Adrenal gland (tissue), 12 donors: ENCODE results near the gene TEX264. TPM values are rescaled to one million over a fixed set of nuclear protein-coding genes. Genes with fewer than 3 reads are reported as not detected.

Source experiments
- DNase-seq, 7 donors: peaks; one replicate each; pipeline ENCODE4 v3.0.0-alpha.2; 2019 to 2020
- H3K27ac ChIP-seq, 5 donors: fragments of 200-600 bp; sonication (generic) in 4 of 5; 1 replicate in 3 of 5; 2 replicates in 2 of 5; pipeline versions ENCODE4 v1.5.1 to v1.8.0; 2016 to 2020; ENCODE audit warnings: mild to moderate bottlenecking in 1 of 5
- H3K27me3 ChIP-seq: fragments of 200-600 bp; 2 replicates; pipeline ENCODE4 v1.8.0; 2021
- H3K36me3 ChIP-seq, 2 donors: fragments of 200-600 bp; replicated peaks in 1 of 2; 1 replicate in 1 of 2; 2 replicates in 1 of 2; pipeline versions ENCODE4 v1.5.1 to v1.8.0; 2018 to 2022
- H3K4me1 ChIP-seq, 2 donors: fragments of 200-600 bp; replicated peaks in 1 of 2; 1 replicate in 1 of 2; 2 replicates in 1 of 2; pipeline versions ENCODE4 v1.5.1 to v1.8.0; 2018 to 2021
- H3K4me3 ChIP-seq, 4 donors: fragments of 200-600 bp; sonication (generic) in 3 of 4; one replicate each; pipeline ENCODE4 v1.5.1; 2016 to 2018
- H3K9me3 ChIP-seq, 3 donors: fragments of 200-600 bp; sonication (generic) in 1 of 3; replicated peaks in 1 of 3; 1 replicate in 2 of 3; 2 replicates in 1 of 3; pipeline versions ENCODE4 v1.5.1 to v1.8.0; 2016 to 2021
- CTCF ChIP-seq, 6 experiments: fragments of 450-650 bp in 4 of 6; fragments of 200-600 bp in 2 of 6; sonication (generic) in 1 of 6; IDR thresholded peaks; 1 replicate in 5 of 6; 2 replicates in 1 of 6; pipeline versions ENCODE4 v1.5.1 to v1.8.0; 2016 to 2021; ENCODE audit warnings: antibody characterized with exemption in 6 of 6, mild to moderate bottlenecking in 2 of 6, moderate library complexity in 1 of 6
- POLR2A ChIP-seq, 2 donors: fragments of 450-650 bp; IDR thresholded peaks; one replicate each; pipeline ENCODE4 v1.6.1; 2017; ENCODE audit warnings: antibody characterized with exemption in 2 of 2, mild to moderate bottlenecking in 2 of 2, moderate library complexity in 1 of 2
- WGBS, 4 donors: extraction: QIAGEN DNeasy Blood & Tissue Kit in 2 of 4; methylation state at CpG; one replicate each; pipeline versions ENCODE4 v1.1.5 to v1.1.7; 2013 to 2017; 5-methylcytosine and 5-hydroxymethylcytosine counted together
- intact Hi-C, 2 donors: fragments of 100-400 bp; cut with DNase I; formaldehyde crosslinking; loops; one replicate each; pipeline versions ENCODE4 v1.14.1 to v1.15.0; 2022 to 2023
- polyA plus RNA-seq, 3 donors: library from polyadenylated mRNA; stranded (reverse); fragments of 200-250 nt in 2 of 3; fragments of 350-450 nt in 1 of 3; fragmentation: Illumina TruSeq in 1 of 3; extraction: RNeasy Lipid Tissue Mini Kit (QIAGEN cat#74804) in 1 of 3; gene quantifications; one replicate each; pipeline ENCODE4 v1.2.3, GENCODE V29; 2013 to 2014
- total RNA-seq, 9 donors: library from RNA; depleted of rRNA in 4 of 9; stranded (reverse); fragments of >200 nt in 4 of 9; fragments of 120-200 nt in 1 of 9; fragmentation: NEBNext Ultra II Directional in 1 of 9; extraction: Animal tissue kit (Norgen Biotek cat#: 25700) in 1 of 9; gene quantifications; one replicate each; pipeline versions ENCODE4 v1.1.0 to v1.2.4, GENCODE V29; 2013 to 2023
- donor health status: healthy with polysubstance abuse.
- donor health status: Bipolar disorder and iron deficiency.
- donor health status: DM: yes; HTN: yes; CAD: no.
- donor health status: DM: no; HTN: no; CAD: no.
- donor health status: DM: no; HTN: no; CAD: no.
- donor health status: DM: yes; HTN: yes; CAD: no.

TEX264 gene
- total and polyA plus RNA-seq, 12 donors: 64.7 to 207 (median 125) TPM

GRCh38 chr3:51662456-51662855 lies 8.6 kb upstream of the TEX264 start:
- Histone ChIP-seq H3K27me3 (no peaks in the 10 kb centered on the region), H3K4me3 (no peak overlapping the region), H3K36me3 (peaks cover 0 to 47% of the 10 kb centered on the region in 2 donors), H3K4me1 (no peaks in the 10 kb centered on the region), H3K27ac (no peak overlapping the region), H3K9me3 (no peaks in the 10 kb centered on the region)
- intact Hi-C loops: no loop called here
- no peak for DNase-seq
- TF ChIP-seq CTCF (IDR thresholded peaks at IDR 0.05) (no peak), POLR2A (IDR thresholded peaks at IDR 0.05) (no peak)
- 95 to 100% (median 95%) methylated on average over 1 to 14 of the region's 14 CpGs for whole genome bisulfite sequencing, 4 donors

GRCh38 chr3:51668756-51669155 lies 2.3 kb upstream of the TEX264 start:
- TF ChIP-seq CTCF (IDR thresholded peaks at IDR 0.05) (no peak), POLR2A (IDR thresholded peaks at IDR 0.05) (no peak)
- H3K27me3 ChIP-seq: no peaks in the 10 kb centered on the region
- DNase-seq: peak in 2 of 7 donors; percentile 27 to 52
- H3K27ac ChIP-seq: peak overlapping the region in 2 of 5 donors; percentile 0 to 35
- 98 to 100% (median 100%) methylated on average over 1 of the region's 1 CpG for WGBS, 4 donors
- intact Hi-C loops: loop anchor here in 1 of 2 donors (5.0 kb wide), 1 partner anchor 161 kb away; no protein-coding TSS in a partner anchor
- H3K4me1 ChIP-seq: peaks cover 14 to 37% of the 10 kb centered on the region in 2 donors
- H3K9me3 ChIP-seq: no peaks in the 10 kb centered on the region
- no peak overlapping the region for H3K4me3 ChIP-seq
- H3K36me3 ChIP-seq: no peaks in the 10 kb centered on the region

DNA sequence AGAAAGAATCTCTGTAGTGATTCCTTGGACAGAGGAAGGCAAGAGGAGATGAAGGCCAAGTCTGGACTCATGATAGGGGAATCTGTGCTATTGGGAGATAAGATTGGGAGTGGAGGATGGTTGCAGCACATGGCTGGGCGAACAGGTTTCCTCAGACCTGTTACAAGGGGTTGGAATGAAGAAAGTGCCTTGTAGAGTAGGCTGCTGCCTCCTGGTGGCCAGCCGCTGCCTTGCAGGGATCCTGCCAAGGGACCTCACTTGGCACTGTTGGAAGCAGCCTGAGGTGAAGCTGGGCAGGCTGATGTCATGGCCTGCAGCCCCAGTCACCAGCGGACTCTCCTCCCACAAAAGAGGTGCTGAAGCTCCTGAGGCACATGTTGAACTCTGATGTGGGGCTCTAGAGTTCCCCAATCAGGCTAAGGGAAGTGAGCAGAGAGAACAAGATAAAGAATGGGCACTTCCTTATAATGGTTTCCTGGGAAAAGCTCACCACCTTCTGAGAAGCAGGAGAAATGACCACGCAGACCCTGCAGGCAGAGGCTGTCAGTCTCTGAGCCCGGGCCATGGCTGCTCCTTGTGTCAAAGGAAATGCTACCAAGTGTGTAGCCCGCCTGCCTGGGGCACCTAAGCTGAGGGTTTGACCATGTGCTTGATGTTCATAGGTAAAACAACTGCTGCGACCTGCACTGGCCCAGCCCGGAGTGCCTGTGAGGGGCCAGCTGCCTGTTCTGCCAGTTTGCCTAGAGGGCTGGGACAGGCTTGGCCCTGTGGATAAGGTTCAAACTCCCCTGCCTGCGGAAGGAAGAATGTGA lies 1.6 kb upstream of the TEX264 start:
- TF ChIP-seq POLR2A (IDR thresholded peaks at IDR 0.05) (no peak), CTCF (IDR thresholded peaks at IDR 0.05) (peak; percentile 87 to 97 (median 94))
- Histone ChIP-seq H3K27ac (peak overlapping the region in 3 of 5 donors; percentile 0 to 35 (median 14)), H3K4me1 (peaks cover 14 to 37% of the 10 kb centered on the region in 2 donors), H3K27me3 (no peaks in the 10 kb centered on the region), H3K9me3 (no peaks in the 10 kb centered on the region), H3K4me3 (no peak overlapping the region), H3K36me3 (no peaks in the 10 kb centered on the region)
- intact Hi-C loops: loop anchor here in 1 of 2 donors (5.0 to 10.0 kb wide), 2 partner anchors 162 to 275 kb away; partner anchors contain the start of gene RBM15B
- DNase-seq: peak; percentile 86 to 98 (median 94)
- WGBS, 4 donors: 46 to 62% (median 48%) methylated on average over 7 to 9 of the region's 9 CpGs

DNA sequence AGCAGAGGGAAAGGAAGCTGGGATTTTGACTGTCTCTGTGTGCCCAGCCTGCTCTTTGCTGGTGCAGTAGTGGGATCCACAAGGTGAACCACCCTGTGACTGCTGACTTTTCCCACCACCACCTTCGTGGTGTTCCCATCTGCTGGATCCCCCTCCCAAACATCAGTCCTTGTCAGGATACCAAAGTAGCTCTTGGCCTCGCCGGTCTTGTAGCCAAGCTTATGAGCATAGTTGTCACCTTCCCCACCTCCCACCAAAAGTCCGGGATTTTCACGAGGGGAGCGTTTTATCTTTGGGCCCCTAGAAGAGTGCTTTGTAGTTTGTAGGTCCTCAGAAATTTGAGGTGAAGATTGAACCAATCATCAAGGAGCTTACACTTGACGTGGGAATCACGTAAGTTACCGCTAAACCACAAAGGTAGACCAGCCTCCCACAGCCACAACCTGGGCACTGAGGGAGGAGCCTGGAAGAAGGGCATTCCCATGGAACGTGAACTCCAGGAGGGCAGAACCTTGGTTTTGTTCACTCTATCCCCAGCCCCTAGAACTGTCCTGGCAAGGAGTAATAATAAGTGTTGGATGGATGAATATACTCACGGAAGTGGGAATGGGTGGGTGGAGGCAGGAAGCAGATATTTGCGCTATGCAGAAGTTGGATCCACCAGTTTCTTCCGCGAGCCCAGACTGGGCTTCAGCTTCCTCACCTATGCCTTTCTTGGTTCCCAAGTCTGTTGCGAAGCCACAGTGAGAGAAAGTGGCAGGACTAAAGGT lies 814 bp upstream of the TEX264 start:
- H3K27ac ChIP-seq: peak overlapping the region; percentile 90 to 96 (median 93)
- TF ChIP-seq POLR2A (IDR thresholded peaks at IDR 0.05) (no peak), CTCF (IDR thresholded peaks at IDR 0.05) (no peak)
- H3K9me3 ChIP-seq: no peaks in the 10 kb centered on the region
- intact Hi-C loops: loop anchor here in 1 of 2 donors (10.0 kb wide), 1 partner anchor 275 kb away; the partner anchor contains the start of gene RBM15B
- peak in 2 of 7 donors; percentile 27 to 51 for DNase-seq
- peaks cover 0 to 7% of the 10 kb centered on the region in 2 donors for H3K36me3 ChIP-seq
- H3K27me3 ChIP-seq: no peaks in the 10 kb centered on the region
- H3K4me3 ChIP-seq: peak overlapping the region in 1 of 4 donors; percentile 85
- WGBS, 4 donors: 63 to 68% (median 65%) methylated on average over 15 of the region's 15 CpGs
- H3K4me1 ChIP-seq: peaks cover 14 to 41% of the 10 kb centered on the region in 2 donors
